ENCODE measurements around the gene SMARCA2. TPM values are rescaled to one million over a fixed set of nuclear protein-coding genes. Genes with fewer than 3 reads are reported as not detected.

Gene SMARCA2
- total RNA-seq, 1 donor from 2014 or later, result 19.7 TPM

DNA sequence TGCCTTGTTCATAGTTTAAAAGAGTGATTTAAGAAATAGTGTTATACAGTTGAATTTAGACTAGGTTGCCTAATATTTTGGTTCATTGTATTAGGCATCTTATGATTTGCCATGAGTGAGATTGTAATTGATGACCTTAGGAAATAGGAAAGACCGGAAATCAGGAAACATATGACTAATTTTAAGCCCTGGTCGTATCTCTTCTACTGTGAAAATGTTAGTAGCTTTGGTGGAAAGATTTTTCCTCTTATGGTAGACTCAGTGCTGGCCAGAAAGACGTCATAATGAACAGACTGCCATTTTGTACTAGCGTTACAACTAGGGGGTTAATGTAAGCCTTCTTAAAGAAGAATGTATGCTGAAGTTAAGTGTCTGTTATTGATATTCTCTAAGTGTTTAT is 21.7 kb downstream of the SMARCA2 start:
- no peak for FAIRE-seq

DNA sequence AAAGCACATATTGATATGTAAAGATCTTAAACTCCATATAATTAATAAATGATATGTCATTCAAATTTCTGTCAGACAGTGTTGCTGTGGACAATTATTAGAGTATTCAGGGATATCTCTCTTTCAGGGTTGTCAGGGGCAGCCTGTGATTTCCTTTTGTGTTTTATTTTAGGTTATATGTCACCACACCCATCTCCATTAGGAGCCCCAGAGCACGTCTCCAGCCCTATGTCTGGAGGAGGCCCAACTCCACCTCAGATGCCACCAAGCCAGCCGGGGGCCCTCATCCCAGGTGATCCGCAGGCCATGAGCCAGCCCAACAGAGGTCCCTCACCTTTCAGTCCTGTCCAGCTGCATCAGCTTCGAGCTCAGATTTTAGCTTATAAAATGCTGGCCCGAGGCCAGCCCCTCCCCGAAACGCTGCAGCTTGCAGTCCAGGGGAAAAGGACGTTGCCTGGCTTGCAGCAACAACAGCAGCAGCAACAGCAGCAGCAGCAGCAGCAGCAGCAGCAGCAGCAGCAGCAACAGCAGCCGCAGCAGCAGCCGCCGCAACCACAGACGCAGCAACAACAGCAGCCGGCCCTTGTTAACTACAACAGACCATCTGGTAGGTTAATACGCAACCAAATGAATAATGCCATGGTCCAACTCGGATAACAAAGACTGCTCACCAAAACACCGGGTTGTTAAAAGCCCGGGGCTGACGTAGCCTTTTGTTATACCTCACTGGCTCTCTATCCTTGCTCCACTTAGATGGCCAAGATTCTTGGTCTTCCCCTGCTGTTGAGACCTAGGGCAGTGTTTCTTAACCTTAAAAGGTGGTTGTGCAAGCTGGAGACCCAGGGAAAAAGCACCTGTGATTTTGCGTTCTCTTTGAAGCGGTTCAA is 24.4 kb downstream of the SMARCA2 start:
- TF ChIP-seq, protein P1, sequence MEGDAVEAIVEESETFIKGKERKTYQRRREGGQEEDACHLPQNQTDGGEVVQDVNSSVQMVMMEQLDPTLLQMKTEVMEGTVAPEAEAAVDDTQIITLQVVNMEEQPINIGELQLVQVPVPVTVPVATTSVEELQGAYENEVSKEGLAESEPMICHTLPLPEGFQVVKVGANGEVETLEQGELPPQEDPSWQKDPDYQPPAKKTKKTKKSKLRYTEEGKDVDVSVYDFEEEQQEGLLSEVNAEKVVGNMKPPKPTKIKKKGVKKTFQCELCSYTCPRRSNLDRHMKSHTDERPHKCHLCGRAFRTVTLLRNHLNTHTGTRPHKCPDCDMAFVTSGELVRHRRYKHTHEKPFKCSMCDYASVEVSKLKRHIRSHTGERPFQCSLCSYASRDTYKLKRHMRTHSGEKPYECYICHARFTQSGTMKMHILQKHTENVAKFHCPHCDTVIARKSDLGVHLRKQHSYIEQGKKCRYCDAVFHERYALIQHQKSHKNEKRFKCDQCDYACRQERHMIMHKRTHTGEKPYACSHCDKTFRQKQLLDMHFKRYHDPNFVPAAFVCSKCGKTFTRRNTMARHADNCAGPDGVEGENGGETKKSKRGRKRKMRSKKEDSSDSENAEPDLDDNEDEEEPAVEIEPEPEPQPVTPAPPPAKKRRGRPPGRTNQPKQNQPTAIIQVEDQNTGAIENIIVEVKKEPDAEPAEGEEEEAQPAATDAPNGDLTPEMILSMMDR (IDR thresholded peaks at IDR 0.05; ENCODE audit: insufficient read depth, low read length, severe bottlenecking), result no peak
- no peak overlapping the region for H3K4me3 ChIP-seq (ENCODE audit: low read depth, low read length)
- peaks cover 5% of the 10 kb centered on the region for H3K36me3 ChIP-seq (ENCODE audit: control insufficient read depth, insufficient read depth, low read length)
- FAIRE-seq (no peak), DNase-seq (ENCODE audit: low read depth) (no peak)
- H3K27me3 ChIP-seq (ENCODE audit: control insufficient read depth, insufficient read depth, low read length), result no peaks in the 10 kb centered on the region

More for the DNA sequence above, 21.7 kb downstream of the SMARCA2 start:
- DNase-seq (ENCODE audit: low read depth), result no peak
- TF ChIP-seq, protein P1 (IDR thresholded peaks at IDR 0.05; ENCODE audit: insufficient read depth, low read length, severe bottlenecking), result no peak
- Histone ChIP-seq H3K4me3 (ENCODE audit: low read depth, low read length) (no peak overlapping the region), H3K36me3 (ENCODE audit: control insufficient read depth, insufficient read depth, low read length) (peaks cover 8% of the 10 kb centered on the region), H3K27me3 (ENCODE audit: control insufficient read depth, insufficient read depth, low read length) (no peaks in the 10 kb centered on the region)

DNA sequence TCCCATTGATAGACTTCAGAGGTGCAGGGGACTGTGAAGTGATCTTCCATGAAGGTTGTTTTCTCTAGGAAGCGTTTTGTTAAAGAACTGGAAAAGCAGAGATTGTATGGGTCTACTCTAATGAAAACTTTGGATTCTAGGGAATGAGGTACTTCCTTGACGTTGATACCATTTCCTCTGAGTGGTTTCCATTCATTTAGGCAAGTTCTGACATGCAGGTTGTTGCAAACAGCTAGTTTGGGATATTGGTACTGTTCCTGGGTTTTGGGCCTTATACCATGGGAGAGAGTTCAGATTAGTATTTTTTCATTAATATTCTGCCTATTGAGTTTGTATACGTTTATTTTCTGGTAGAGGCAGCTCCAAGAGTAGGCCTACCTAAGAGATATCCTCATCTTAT is 25.7 kb downstream of the SMARCA2 start:
- FAIRE-seq, result no peak
- Histone ChIP-seq H3K27me3 (ENCODE audit: control insufficient read depth, insufficient read depth, low read length) (no peaks in the 10 kb centered on the region), H3K4me3 (ENCODE audit: low read depth, low read length) (no peak overlapping the region), H3K36me3 (ENCODE audit: control insufficient read depth, insufficient read depth, low read length) (peaks cover 5% of the 10 kb centered on the region)
- TF ChIP-seq, protein P1 (IDR thresholded peaks at IDR 0.05; ENCODE audit: insufficient read depth, low read length, severe bottlenecking), result no peak
- peak; percentile 69 for DNase-seq (ENCODE audit: low read depth)

DNA sequence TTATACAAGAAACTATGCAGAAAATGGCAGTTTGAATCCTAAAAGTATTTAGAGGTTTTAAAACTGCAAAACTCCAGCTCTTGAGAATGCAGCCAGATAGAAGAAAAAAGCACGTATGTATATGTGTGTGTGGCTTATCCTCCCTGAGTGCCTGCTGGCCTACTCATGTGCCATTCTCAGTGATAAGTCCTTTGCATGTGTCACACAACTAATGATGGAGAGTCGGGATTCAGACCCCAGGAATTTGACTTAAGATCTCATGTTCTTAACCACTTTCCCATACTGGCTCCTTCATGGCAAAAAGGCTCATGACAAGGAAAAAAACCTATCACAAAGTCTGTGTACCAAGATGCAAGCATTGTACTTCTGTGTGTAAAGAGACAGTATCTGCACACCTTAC is 26.6 kb downstream of the SMARCA2 start:
- no peak for FAIRE-seq
- Histone ChIP-seq H3K4me3 (ENCODE audit: low read depth, low read length) (no peak overlapping the region), H3K27me3 (ENCODE audit: control insufficient read depth, insufficient read depth, low read length) (no peaks in the 10 kb centered on the region), H3K36me3 (ENCODE audit: control insufficient read depth, insufficient read depth, low read length) (peaks cover 5% of the 10 kb centered on the region)
- DNase-seq (ENCODE audit: low read depth), result no peak
- TF ChIP-seq, protein P1 (IDR thresholded peaks at IDR 0.05; ENCODE audit: insufficient read depth, low read length, severe bottlenecking), result no peak

DNA sequence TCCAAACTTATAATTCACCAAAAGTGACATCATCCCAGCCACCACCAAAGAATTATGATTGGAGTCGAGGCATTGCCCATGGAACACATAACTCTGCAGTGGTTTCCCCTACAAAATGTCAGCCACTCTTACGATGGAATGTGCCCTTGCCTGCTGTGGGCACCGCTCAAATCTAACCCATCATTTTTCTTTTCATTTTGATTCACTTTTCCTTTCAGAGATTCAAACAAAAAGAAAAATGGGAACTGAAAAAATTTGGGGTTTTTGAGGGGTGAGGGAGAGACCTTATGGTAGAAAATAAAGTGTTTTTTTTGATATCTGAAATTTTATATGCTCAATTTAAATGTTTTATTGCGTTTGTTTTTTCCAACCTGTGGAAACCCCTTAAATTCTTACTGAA is 28.1 kb downstream of the SMARCA2 start:
- TF ChIP-seq, protein P1 (IDR thresholded peaks at IDR 0.05; ENCODE audit: insufficient read depth, low read length, severe bottlenecking), result no peak
- no peak for FAIRE-seq
- Histone ChIP-seq H3K36me3 (ENCODE audit: control insufficient read depth, insufficient read depth, low read length) (peaks cover 7% of the 10 kb centered on the region), H3K27me3 (ENCODE audit: control insufficient read depth, insufficient read depth, low read length) (no peaks in the 10 kb centered on the region), H3K4me3 (ENCODE audit: low read depth, low read length) (no peak overlapping the region)
- DNase-seq (ENCODE audit: low read depth), result no peak
